ES-I3 (cell line): ENCODE data around the gene TXNRD1.

Experiments
- H3K36me3 ChIP-seq: 2 replicates; pipeline ENCODE4 v1.6.1; 2013; ENCODE audit warnings: mild to moderate bottlenecking, low read length, control low read depth, moderate library complexity; ENCODE audit not compliant: insufficient read depth
- H3K4me1 ChIP-seq: 2 replicates; pipeline ENCODE4 v1.6.1; 2013; ENCODE audit warnings: mild to moderate bottlenecking, control low read depth, low read length; ENCODE audit not compliant: insufficient read depth
- H3K9ac ChIP-seq: 2 replicates; pipeline ENCODE4 v1.6.1; 2013; ENCODE audit warnings: low read depth, mild to moderate bottlenecking, low read length, moderate library complexity
- H3K9me3 ChIP-seq: 2 replicates; pipeline ENCODE4 v1.6.1; 2013; ENCODE audit warnings: mild to moderate bottlenecking, low read length, moderate library complexity; ENCODE audit not compliant: control insufficient read depth, insufficient read depth

The TXNRD1 gene

DNA sequence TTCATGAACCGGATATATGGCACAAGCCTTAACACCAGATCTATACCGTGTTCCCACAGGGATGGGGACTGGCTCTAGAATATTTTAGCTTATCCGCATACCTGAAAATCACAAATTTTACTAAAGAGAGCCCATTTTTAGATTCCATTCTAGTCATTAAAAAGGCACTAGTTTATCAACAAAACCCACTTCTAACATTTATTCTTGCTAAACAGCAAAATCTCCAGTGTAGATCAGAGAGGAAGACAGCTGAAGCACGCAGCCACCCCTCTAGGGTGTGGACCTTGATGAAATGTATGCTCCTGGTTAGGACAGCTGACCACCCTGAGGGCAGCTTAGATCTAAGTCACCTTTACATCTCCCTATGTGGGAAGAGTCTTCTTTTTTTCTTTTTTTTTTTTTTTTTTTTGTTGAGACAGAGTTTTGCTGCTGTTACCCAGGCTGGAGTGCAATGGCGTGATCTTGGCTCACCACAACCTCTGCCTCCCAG lies 150.4 kb downstream of the TXNRD1 start:
- Histone ChIP-seq H3K4me1 (no peaks in the 10 kb centered on the region; the same call in 1 of the 2 replicates), H3K36me3 (no peaks in the 10 kb centered on the region), H3K9ac (no peak overlapping the region), H3K9me3 (peaks cover 13% of the 10 kb centered on the region)

DNA sequence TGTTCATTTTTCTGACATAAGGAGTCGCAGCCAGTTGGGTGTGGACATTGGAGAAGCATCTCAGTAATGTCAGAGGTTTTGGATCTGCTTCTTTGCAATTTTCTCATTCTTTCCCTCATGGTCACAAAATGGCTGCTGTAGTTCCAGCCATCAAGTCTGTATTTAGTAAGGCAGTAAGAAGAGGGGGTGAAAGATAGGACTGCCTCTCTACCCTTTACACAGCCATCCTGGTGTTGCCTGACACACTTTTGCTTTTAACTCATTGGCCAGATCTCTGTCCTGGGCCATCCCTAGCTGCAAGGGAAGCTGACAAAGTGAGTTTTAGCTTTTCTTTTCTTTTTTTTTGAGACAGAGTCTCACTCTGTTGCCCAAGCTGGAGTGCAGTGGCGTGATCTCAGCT lies 154.1 kb downstream of the TXNRD1 start:
- no peak overlapping the region for H3K9ac ChIP-seq
- H3K9me3 ChIP-seq, result peaks cover 13% of the 10 kb centered on the region
- H3K4me1 ChIP-seq, result peaks cover 14% of the 10 kb centered on the region
- no peaks in the 10 kb centered on the region for H3K36me3 ChIP-seq

DNA sequence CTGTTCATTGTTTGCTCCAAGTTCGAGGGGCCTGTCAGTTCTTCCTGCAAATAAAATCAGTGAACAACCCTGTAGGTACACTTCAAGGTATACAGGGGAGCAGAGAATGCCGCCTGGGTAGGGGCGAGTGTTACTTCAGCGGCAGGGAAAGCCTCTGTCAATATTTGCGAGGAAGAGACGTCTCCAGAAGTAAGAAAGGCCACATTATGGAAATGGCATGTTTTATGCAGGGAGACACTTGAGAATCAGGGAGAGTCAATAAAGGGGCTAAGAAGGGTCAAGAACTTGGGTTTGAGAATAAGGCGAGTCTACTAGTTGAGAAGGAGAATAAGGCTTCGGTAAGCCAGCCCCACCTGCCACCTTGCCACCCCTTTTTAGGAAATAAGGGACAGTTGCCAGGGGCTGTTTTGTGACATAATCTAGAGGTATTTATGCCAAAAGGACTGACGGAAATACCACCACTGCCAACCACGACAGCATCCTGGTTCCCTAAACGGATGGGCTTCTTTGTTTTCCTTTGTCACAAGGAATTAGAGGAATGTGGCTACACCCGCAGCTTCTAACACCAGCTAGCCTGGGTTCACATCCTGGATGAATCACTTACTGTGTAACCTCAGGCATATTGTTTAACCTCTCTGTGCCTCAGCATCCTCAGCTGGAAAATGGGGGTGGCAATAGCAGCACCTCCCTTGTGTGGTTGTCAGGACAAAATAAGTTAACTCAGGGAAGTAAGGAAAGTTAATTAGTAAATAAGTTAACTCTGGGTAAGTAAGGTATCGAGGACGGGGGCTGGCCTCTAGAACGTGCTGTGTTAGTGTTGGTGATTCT lies 155.7 kb downstream of the TXNRD1 start:
- H3K9me3 ChIP-seq, result peaks cover 13% of the 10 kb centered on the region
- H3K9ac ChIP-seq, result no peak overlapping the region
- H3K36me3 ChIP-seq, result no peaks in the 10 kb centered on the region
- H3K4me1 ChIP-seq, result peaks cover 14% of the 10 kb centered on the region

DNA sequence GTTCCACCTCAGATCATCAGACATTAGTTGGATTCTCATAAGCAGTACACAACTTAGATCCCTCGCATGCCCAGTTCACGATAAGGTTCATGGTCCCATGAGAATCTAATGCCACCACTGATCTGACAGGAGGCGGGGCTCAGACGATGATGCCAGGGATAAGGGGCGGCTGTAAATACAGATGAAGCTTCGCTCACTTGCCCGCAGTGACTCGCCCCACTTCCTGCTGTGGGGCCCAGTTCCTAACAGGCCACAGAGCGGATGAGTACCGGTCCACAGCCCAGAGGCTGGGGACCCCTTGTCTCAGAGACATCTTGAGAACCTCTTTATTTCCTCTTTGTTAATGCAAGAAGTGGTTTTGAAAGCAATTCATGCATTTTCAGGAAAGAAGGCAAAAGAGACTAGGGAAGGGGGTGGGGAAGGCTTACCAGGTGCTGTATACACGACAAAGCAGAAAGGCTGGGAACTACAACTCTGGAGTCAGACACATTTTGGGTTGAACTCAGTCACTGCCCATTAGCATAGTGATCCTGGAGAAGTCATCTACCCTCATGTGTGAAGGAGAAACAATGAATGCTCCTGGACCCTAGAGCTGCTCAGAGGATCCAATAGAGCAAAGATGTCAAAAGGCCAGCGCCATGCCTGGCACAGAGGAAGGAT lies 156.6 kb downstream of the TXNRD1 start:
- peaks cover 13% of the 10 kb centered on the region for H3K9me3 ChIP-seq
- H3K4me1 ChIP-seq, result peaks cover 14% of the 10 kb centered on the region
- no peak overlapping the region for H3K9ac ChIP-seq
- no peaks in the 10 kb centered on the region for H3K36me3 ChIP-seq

DNA sequence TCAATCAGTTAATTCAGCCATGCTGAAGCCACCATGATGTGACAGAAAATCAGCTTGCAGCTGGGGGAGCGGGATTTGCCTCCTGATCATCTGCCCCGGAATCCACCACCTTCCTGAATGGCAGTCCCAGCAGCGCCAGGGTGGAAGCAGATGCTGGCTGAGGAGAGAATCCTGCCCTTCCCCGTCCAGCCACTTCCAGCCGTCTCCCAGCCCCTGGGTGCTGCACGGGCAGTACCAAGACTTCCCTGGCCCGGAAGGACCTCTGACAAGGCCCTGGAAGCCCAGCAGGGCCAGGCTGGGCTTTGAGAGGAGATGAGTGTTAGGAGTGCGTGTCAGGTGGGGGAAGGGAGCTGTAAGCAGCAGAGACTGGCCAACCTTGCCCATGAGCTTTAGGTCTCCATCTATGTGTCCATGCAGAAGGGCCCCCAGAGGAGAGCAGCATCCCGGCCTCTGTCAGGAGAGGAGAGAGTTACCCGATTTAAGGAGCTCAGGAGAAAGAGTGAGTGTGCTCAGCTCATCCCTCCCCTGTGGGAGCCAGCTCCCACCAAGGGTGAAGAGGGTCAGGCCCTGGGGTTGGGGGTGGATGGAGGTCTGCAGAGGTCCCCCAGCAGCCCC lies 157.2 kb downstream of the TXNRD1 start:
- H3K9me3 ChIP-seq, result peaks cover 13% of the 10 kb centered on the region
- no peak overlapping the region for H3K9ac ChIP-seq
- H3K36me3 ChIP-seq, result no peaks in the 10 kb centered on the region
- H3K4me1 ChIP-seq, result peaks cover 14% of the 10 kb centered on the region

DNA sequence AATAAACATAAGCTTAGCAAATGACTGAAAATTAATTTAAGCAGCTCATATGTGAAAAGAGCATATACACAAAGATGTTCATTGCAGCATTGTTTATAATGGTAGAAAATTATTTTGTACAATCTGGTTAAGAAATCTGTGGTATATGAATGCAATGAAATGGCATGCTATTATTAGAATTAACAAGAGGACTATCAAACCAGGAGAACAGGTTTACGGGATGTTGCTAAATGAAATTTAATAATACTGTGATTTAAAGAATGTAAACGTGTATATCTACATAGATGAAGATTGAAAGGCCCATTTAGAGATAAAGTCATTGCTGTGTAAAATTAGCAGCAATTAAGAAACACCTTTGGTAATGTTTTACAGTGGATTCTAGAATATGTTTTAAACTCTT lies 158.5 kb downstream of the TXNRD1 start:
- peaks cover 10% of the 10 kb centered on the region for H3K9me3 ChIP-seq
- H3K36me3 ChIP-seq, result no peaks in the 10 kb centered on the region
- H3K4me1 ChIP-seq, result peaks cover 14% of the 10 kb centered on the region
- H3K9ac ChIP-seq, result no peak overlapping the region

DNA sequence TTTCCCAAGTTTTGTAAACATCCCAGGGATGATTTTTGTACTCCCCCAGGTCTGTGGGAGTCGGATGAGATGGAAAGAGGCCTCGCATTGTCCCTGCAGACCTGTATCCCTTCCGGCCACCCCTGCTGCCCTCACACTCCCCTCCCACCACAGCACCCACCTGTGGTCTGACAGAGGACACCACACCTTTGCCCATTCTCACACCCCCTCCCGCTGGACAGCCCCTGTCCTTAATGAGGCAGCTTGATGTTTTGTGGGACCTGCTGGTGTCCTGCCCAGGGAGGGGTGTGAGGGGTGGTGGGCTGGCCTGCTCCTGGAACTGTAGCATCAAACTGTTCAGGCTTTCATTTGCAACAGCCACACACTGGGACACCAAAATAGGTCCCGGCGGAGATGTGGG lies 159.2 kb downstream of the TXNRD1 start:
- no peaks in the 10 kb centered on the region for H3K36me3 ChIP-seq

DNA sequence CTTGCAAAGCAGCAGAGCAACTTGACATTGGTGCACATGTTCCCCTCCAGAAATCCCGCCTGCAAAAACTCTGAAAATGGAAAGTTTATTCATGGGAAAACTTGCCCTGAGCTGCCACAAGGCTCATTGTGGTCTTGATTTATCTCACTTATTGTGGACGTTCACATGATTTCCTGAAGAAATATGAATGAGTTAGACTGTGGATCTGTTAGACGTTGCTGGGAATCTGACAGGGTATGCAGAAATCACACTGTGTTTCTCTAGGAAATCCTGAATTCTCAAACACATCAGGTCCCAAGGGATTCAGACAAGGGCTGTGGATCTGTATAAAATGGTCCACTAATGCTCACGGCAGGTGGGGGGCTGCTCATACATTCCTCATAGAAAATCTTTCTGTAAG lies 160.2 kb downstream of the TXNRD1 start:
- no peaks in the 10 kb centered on the region for H3K36me3 ChIP-seq
- H3K9me3 ChIP-seq, result no peaks in the 10 kb centered on the region
- peaks cover 14% of the 10 kb centered on the region for H3K4me1 ChIP-seq
- no peak overlapping the region for H3K9ac ChIP-seq

More for the DNA sequence above, 159.2 kb downstream of the TXNRD1 start:
- peaks cover 3% of the 10 kb centered on the region for H3K9me3 ChIP-seq
- no peak overlapping the region for H3K9ac ChIP-seq
- peaks cover 14% of the 10 kb centered on the region for H3K4me1 ChIP-seq

DNA sequence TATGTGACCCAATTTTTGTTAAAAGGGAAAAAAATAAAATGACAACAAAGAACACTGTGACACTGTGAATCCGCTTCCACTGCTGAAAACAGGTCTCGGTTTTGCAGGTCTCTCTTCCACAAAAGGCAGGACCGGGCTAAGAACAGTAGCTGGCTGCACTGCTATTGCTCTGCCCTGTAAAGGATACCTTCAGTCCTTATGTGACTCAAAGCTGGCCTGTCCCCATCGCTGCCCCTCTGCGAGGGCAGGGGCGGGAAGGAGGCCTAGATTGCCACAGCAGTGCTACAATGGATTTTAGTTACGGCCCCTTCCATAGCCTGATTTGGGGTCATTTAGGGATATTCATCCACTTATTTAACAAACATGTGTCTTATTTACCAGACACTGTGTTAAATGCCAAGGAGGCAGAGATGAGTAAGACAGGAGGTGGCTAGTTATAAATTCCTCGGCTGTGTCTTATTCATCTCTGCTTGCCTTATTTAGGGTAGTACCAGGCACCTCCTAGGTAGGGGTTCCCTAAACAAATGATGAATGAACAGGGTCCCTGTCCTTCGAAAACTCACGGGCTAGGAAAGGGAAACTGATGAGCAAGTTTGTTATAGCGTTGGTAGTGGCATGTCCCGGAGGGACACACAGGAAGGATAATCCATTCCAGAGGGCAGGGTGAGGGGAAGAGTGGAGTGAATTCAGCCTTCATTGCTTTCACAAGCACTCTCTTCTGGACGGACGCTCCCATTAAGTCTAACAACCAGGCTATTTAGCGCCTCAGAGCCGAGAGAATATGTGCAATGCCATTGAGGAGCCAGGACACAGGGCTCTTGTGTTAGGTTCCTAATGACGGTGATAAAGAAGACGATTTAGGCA lies 161.3 kb downstream of the TXNRD1 start:
- no peaks in the 10 kb centered on the region for H3K9me3 ChIP-seq
- H3K36me3 ChIP-seq, result no peaks in the 10 kb centered on the region
- peaks cover 10% of the 10 kb centered on the region for H3K4me1 ChIP-seq
- H3K9ac ChIP-seq, result no peak overlapping the region

DNA sequence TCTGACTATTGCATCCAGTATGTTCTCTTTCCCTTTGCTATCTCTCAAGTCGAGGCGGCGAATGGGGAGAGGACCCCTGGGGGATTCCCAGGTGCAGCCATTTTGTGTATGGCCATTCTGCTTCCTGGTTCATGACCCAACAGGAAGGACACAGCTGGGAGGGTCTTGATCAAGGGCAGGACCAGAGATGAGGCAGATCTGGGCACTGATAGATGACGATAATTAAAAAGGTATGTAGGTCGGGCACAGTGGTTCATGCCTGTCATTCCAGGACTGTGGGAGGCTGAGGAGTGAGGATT lies 161.9 kb downstream of the TXNRD1 start:
- Histone ChIP-seq H3K9me3 (no peaks in the 10 kb centered on the region), H3K9ac (no peak overlapping the region), H3K4me1 (peaks cover 4% of the 10 kb centered on the region), H3K36me3 (no peaks in the 10 kb centered on the region)

DNA sequence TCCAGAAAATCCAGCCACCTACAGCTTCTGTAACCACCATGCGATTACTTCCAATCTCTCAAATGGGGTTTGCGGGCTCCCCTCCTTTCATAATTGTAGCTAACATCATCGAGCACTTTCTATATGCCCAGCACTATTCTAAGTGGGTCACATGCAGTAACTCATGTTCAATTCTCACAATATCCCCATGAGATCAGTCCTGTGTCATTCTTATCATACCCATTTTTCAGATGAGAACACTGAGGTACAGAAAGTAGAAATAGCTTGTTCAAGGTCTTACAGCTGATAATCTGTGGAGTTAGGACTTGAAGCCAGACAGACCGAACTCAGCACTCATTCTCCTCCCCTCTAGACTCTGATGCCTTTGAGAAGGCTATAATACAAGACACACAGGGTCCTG lies 162.8 kb downstream of the TXNRD1 start:
- Histone ChIP-seq H3K4me1 (no peaks in the 10 kb centered on the region; the same call in 1 of the 2 replicates), H3K9me3 (no peaks in the 10 kb centered on the region), H3K9ac (no peak overlapping the region), H3K36me3 (no peaks in the 10 kb centered on the region)

DNA sequence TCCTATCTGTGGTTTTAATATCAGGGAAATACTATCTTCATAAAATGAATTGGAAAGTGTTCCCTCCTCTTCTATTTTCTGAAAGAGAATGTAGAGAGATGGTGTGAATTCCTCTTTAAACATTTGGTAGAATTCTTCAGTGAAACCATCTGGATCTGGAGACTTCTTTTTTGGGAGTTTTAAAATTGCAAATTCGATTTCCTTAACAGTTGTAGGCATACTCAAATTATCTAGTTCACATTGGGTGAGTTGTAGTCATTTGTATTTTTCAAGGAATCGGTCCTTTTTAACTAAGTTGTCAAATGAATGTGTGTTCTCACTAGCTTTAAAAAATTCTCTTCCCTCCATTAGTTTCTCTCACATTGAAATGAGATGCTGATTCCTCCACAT lies 165.8 kb downstream of the TXNRD1 start:
- Histone ChIP-seq H3K9me3 (no peaks in the 10 kb centered on the region), H3K4me1 (no peaks in the 10 kb centered on the region; the same call in 1 of the 2 replicates), H3K9ac (no peak overlapping the region), H3K36me3 (no peaks in the 10 kb centered on the region)

DNA sequence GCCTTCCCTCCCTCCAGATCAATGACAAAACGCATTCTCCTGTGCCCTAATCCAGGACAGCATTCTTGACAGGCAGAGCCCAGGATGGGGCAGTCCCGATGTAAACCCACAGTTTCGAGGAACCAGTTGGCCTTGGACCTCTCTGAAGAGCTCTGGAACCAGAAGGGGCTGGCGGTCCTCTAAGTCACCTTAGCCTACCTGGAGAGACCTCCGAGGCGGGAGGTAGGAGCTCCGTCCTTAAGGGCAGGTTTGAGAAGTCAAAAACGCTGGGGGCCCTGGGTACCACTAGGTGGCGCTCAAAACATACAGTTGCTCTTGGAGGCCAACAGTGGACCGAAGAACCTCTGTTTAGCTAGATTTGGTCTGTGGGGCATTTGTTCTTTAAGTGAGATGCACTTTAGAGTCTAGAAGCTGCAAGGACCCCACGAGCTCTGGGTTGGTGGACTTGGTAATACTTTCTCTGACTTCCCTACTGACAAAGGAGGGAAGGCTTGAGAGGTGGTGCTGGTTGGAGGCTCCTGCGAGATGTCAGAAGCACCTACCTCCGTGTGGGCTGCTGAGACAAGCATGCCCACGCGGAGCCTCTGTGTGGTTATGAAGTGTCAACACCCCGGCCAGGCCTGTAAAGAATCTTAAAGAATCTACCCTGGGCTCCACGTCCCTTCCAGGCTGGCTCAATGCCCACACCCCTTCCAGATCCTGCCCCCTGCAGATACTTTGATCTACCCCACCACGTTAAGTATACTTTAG lies 166.3 kb downstream of the TXNRD1 start:
- Histone ChIP-seq H3K9ac (no peak overlapping the region; the same call in 1 of the 2 replicates), H3K9me3 (no peaks in the 10 kb centered on the region), H3K36me3 (no peaks in the 10 kb centered on the region), H3K4me1 (no peaks in the 10 kb centered on the region; the same call in 1 of the 2 replicates)
